Stimulated activated CD4-positive, alpha-beta T cell treated with anti-CD3 and anti-CD28 coated beads, Interleukin-12 subunit alpha, Interleukin-12 subunit beta, amount 100 ng/mL, for 4 hours (primary cell): ENCODE data around the gene GNL3.
A peak's percentile ranks its signal among the peaks of the same experiment; 100 is the strongest.

Experiments
- DNase-seq: peaks from one replicate; pipeline ENCODE4 v3.0.0-alpha.2; 2020

Gene GNL3

GRCh38 chr3:52689151-52689550, 3.3 kb downstream of the GNL3 start:
- no peak for DNase-seq

DNA sequence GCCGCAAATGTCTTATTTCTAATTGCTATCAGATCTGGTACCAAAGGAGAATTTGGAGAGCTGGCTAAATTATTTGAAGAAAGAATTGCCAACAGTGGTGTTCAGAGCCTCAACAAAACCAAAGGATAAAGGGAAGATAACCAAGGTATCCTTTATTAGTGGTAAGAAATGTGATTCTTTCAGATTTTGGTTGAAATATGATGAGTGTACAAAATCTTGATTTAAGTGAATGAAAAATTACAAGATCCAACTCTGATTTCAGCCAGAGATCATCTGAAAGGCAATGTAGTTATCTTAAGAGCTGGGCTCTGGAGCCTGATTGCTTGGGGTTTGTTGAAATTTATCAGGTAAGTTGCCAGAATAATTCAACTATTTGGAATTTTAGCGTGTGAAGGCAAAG, 4.7 kb downstream of the GNL3 start:
- no peak for DNase-seq

- no peak for DNase-seq
Observed at GRCh38 chr3:52693071-52693470, 7.2 kb downstream of the GNL3 start.

DNA sequence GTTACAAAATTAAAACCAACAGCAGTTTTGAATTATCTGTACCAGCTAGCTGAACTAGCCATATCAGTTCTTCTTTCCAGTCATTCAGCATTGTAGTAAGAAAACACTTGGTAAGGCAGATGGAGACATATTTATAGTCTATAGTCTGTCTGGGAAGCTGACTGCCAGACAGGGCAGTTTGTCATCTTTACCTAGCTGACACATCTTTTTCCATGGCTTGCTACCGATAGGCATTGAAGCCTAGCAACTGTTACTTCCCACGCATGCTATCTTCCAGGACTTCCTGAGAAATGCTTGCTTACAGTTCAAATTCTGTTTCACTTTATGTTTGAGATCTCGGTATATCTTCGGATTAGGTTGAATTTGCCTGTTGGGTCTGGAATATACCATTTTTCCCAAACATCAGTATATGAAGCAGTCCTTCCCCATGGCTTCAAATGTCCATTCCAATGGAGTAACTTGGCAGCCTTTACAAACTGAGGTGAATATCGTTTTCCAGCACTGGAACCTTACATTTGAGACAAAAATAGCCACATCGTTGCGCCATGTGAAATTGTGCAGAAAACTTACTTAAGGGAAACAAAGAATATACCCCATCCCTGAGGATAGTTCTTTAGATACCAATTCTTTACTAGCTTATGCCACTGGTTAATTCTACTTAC, 8.8 kb downstream of the GNL3 start:
- DNase-seq = no peak

- DNase-seq = no peak
Observed at GRCh38 chr3:52695798-52696671, 10.2 kb downstream of the GNL3 start.

DNA sequence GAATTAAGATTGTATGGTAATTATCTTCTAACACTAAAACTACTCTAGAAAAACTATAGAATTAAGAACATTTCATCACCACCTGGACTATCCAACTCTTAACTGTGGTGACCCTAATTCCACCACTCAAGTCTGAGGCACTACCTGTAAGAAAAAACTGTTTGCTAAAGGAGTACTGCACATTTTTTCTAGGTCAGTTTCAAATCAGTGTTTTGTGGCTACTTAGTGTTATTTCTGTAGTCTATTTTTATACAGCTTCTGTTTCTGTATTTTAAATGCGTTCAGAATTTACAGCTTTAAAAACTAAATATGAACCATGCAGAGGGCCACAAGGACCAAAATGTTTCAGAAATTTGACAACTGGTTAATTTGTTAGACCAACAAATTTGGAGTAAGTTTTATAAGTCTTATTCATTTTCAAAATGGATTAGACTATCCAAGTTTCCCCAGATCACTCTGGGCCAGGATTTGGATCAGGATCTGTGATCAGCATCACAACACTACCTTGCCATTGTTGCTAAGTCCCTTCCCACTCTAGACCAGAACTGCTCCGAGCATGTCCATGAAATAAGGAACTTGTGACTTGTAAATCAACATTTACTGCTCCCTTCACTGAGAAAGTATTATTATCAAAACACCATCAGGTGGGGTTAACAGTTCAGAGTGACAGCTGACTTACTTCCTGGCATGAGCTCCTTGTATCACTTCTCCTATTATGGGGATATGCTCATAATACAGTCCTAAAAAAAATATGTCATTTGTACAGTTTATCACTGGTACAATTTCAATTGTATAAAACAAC, 11.2 kb downstream of the GNL3 start:
- DNase-seq = no peak

GRCh38 chr3:52697632-52697965, 11.8 kb downstream of the GNL3 start:
- DNase-seq = no peak

DNA sequence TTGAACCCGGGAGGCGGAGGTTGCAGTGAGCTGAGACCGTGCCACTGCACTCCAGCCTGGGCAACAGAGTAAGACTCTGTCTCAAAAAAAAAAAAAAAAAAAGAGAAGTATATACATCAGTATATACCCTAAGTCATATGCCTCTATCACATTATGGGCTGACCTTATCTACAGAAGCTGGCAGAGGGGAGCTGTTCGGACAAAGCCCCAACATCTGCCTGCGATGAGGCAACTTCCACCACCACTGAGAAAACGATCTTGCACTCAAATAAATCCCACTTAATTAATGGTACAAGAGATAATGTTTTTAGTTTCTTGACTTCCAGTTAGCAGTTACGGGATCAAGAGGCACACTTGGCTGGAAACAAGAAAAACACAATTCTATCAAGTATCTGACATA, 17.5 kb downstream of the GNL3 start:
- no peak for DNase-seq

- DNase-seq = no peak
Observed at GRCh38 chr3:52704611-52705437, 19.0 kb downstream of the GNL3 start.

- DNase-seq = no peak
Observed at GRCh38 chr3:52705438-52705687, 19.5 kb downstream of the GNL3 start.

GRCh38 chr3:52705688-52706686, 20.2 kb downstream of the GNL3 start, which contains the start of the genes GLT8D1 and SPCS1:
GLT8D1 (minus strand) TSS chr3:52705791; CDS start chr3:52700460, 5,331 bp downstream.
SPCS1 (plus strand) TSS chr3:52706106; CDS start chr3:52706247, 141 bp downstream.
- peak; percentile 82 for DNase-seq

GRCh38 chr3:52707585-52707984, 21.8 kb downstream of the GNL3 start:
- DNase-seq = no peak

DNA sequence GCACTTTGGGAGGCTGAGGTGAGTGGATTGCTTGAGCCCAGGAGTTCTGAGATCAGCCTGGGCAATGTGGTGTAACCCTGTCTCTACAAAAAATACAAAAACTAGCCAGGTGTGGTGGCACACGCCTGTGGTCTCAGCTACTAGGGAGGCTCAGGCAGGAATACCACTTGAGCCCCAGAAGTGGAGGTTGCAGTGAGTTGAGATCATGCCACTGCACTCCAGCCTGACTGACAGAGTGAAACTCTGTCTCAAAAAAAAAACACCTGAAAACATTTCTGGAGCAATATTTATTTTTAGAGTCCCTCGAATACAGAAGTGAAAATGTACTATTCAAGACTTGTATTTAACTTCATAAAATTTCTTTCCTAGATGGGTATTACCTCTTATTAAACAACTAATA, 24.7 kb downstream of the GNL3 start:
- no peak for DNase-seq

GRCh38 chr3:52712291-52713212, 26.7 kb downstream of the GNL3 start:
- no peak for DNase-seq

GRCh38 chr3:52714335-52715302, 28.8 kb downstream of the GNL3 start:
- DNase-seq = no peak

- no peak for DNase-seq
Observed at GRCh38 chr3:52715714-52716305, 30.0 kb downstream of the GNL3 start.

- DNase-seq = no peak
Observed at GRCh38 chr3:52719618-52720017, 33.8 kb downstream of the GNL3 start.

GRCh38 chr3:52721002-52721729, 35.3 kb downstream of the GNL3 start:
- DNase-seq = no peak
